CD4-positive, alpha-beta T cell (primary cell): ENCODE data around the gene ETFDH. TPM values are rescaled to one million over a fixed set of nuclear protein-coding genes. Genes with fewer than 3 reads are reported as not detected.

Experiments used
- ATAC-seq: fragments of 200-7000 bp; cut with Tn5 transposase; one replicate; pipeline ENCODE4 v1.10.0; 2022; ENCODE audit warnings: mild to moderate bottlenecking; ENCODE audit not compliant: poor library complexity
- CTCF ChIA-PET: fragments of 350-600 bp; sonication (Branson Sonifier 250); formaldehyde crosslinking; loops from one replicate; lab custom pipeline; 2021; ENCODE audit warnings: antibody characterized with exemption, inconsistent platforms; lab: Charles Lee
- POLR2A ChIA-PET: fragments of 350-600 bp; sonication (Branson Sonifier 250); formaldehyde crosslinking; loops from one replicate; lab custom pipeline; 2021; ENCODE audit warnings: antibody characterized with exemption, inconsistent platforms; lab: Charles Lee
- DNase-seq, 14 experiments: peaks; one replicate each; pipeline ENCODE4 v3.0.0-alpha.2; 2013 to 2020; ENCODE audit warnings: mixed read lengths in 2 of 14
- H3K27ac ChIP-seq, 2 donors: one replicate each; pipeline versions ENCODE4 v1.5.1 to v1.7.0; 2013; ENCODE audit warnings: low read length in 2 of 2, low read depth in 1 of 2, mild to moderate bottlenecking in 1 of 2
- H3K27me3 ChIP-seq, 2 experiments: 1 replicate in 1 of 2; 2 replicates in 1 of 2; pipeline versions ENCODE4 v1.6.1 to v1.7.0; 2013; ENCODE audit warnings: low read length in 2 of 2, control low read depth in 1 of 2, mild to moderate bottlenecking in 1 of 2, moderate library complexity in 1 of 2; ENCODE audit not compliant: insufficient read depth in 2 of 2, control insufficient read depth in 1 of 2
- H3K36me3 ChIP-seq: one replicate; pipeline ENCODE4 v1.6.1; 2013; ENCODE audit warnings: low read length, control low read depth; ENCODE audit not compliant: insufficient read depth
- H3K4me1 ChIP-seq: one replicate; pipeline ENCODE4 v1.6.1; 2013; ENCODE audit warnings: low read length, control low read depth; ENCODE audit not compliant: insufficient read depth
- H3K4me3 ChIP-seq: one replicate; pipeline ENCODE4 v1.5.1; 2013; ENCODE audit warnings: mild to moderate bottlenecking, low read length, moderate library complexity
- H3K9me3 ChIP-seq, 2 experiments: 1 replicate in 1 of 2; 2 replicates in 1 of 2; pipeline versions ENCODE4 v1.6.1 to v1.7.0; 2013; ENCODE audit warnings: low read length in 2 of 2, mild to moderate bottlenecking in 2 of 2, control low read depth in 1 of 2, moderate library complexity in 1 of 2; ENCODE audit not compliant: control insufficient read depth in 1 of 2, insufficient read depth in 1 of 2
- H3K27ac Mint-ChIP-seq: one replicate; pipeline ENCODE4 v1.8.0; 2020; ENCODE audit warnings: mixed read lengths
- H3K27me3 Mint-ChIP-seq: one replicate; pipeline ENCODE4 v1.8.0; 2021; ENCODE audit warnings: mixed read lengths
- H3K36me3 Mint-ChIP-seq: one replicate; pipeline ENCODE4 v1.8.0; 2021; ENCODE audit warnings: low read depth, mixed read lengths
- H3K4me1 Mint-ChIP-seq: one replicate; pipeline ENCODE4 v1.8.0; 2021; ENCODE audit warnings: low read depth, mixed read lengths
- H3K4me3 Mint-ChIP-seq: one replicate; pipeline ENCODE4 v1.8.0; 2020; ENCODE audit warnings: mild to moderate bottlenecking, mixed read lengths
- H3K9me3 Mint-ChIP-seq: one replicate; pipeline ENCODE4 v1.8.0; 2020; ENCODE audit warnings: mixed read lengths
- intact Hi-C, 2 experiments: fragments of 100-400 bp; cut with DNase I in 1 of 2; cut with micrococcal nuclease in 1 of 2; formaldehyde crosslinking; loops; one replicate each; pipeline versions ENCODE4 v1.15.1 to v1.9.0; 2023 to 2025; cut with DNase I, micrococcal nuclease
- total RNA-seq, 174 experiments: library from RNA in 2 of 174; stranded (reverse) in 2 of 174; gene quantifications; one replicate each; pipeline ENCODE4 v1.2.3 and lab custom pipeline; 2021 to 2026
- TF ChIP-seq, protein P1 (sequence below): fragments of 200-600 bp; IDR thresholded peaks from one replicate; pipeline ENCODE4 v1.8.0; 2022; ENCODE audit warnings: antibody characterized with exemption, mild to moderate bottlenecking

The ETFDH gene
- total RNA-seq, 2 experiments from 2014 or later: 12.7 to 13.1 TPM

DNA sequence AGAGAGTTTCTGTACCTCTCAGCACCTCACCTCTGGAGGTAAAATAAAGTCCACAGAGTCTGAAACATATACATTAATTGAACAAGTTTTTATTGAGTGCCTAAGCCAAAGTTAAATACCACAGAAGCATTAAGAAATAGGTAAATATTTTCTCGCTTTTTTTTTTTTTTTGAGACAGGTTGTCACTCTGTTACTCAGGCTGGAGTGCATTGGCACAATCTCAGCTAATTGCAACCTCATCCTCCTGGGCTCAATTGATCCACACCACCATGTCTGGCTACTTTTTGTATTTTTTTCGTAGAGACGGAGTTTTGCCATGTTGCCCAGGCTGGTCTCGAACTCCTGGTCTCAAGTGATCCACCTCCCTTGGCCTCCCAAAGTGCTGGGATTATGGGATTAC is 86.6 kb downstream of the ETFDH start:
- H3K27ac Mint-ChIP-seq: no peak overlapping the region
- CTCF ChIA-PET: no interaction called here

More for the DNA sequence above, 86.6 kb downstream of the ETFDH start:
- Histone ChIP-seq H3K27ac (no peak overlapping the region), H3K9me3 (no peaks in the 10 kb centered on the region), H3K4me3 (no peak overlapping the region), H3K27me3 (no peaks in the 10 kb centered on the region), H3K4me1 (no peaks in the 10 kb centered on the region), H3K36me3 (no peaks in the 10 kb centered on the region)
- TF ChIP-seq, protein P1, sequence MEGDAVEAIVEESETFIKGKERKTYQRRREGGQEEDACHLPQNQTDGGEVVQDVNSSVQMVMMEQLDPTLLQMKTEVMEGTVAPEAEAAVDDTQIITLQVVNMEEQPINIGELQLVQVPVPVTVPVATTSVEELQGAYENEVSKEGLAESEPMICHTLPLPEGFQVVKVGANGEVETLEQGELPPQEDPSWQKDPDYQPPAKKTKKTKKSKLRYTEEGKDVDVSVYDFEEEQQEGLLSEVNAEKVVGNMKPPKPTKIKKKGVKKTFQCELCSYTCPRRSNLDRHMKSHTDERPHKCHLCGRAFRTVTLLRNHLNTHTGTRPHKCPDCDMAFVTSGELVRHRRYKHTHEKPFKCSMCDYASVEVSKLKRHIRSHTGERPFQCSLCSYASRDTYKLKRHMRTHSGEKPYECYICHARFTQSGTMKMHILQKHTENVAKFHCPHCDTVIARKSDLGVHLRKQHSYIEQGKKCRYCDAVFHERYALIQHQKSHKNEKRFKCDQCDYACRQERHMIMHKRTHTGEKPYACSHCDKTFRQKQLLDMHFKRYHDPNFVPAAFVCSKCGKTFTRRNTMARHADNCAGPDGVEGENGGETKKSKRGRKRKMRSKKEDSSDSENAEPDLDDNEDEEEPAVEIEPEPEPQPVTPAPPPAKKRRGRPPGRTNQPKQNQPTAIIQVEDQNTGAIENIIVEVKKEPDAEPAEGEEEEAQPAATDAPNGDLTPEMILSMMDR: no peak
- intact Hi-C loops: no loop called here
- DNase-seq (no peak), ATAC-seq (no peak)
- POLR2A ChIA-PET: no interaction called here
- H3K36me3 Mint-ChIP-seq: no peaks in the 10 kb centered on the region
- no peaks in the 10 kb centered on the region for H3K4me1 Mint-ChIP-seq
- peaks cover 2% of the 10 kb centered on the region for H3K9me3 Mint-ChIP-seq
- H3K4me3 Mint-ChIP-seq: no peak overlapping the region
- H3K27me3 Mint-ChIP-seq: peaks cover 4% of the 10 kb centered on the region

Other genes with a start within 250 kb of the ETFDH start
- not detected for gene RXFP1, start 150.4 kb upstream of the ETFDH start, total RNA-seq
- gene C4orf46, start 409 bp upstream of the ETFDH start, total RNA-seq: 1 to 10 TPM; 2.6 to 3.1 TPM
- 10 to 100 TPM; 10.7 to 10.8 TPM for gene PPID, start 51.1 kb downstream of the ETFDH start, total RNA-seq
- 1 to 10 TPM; 7.5 to 7.7 TPM for gene FNIP2, start 96.7 kb downstream of the ETFDH start, total RNA-seq